H9 (cell line): Measurements from ENCODE around the gene MBP. TPM values are rescaled to one million over a fixed set of nuclear protein-coding genes. Genes with fewer than 3 reads are reported as not detected.

ENCODE experiments used
- DNase-seq: peaks from one replicate; pipeline ENCODE4 v3.0.0-alpha.2; 2017
- H2AFZ ChIP-seq: one replicate; pipeline ENCODE4 v1.6.1; 2013; ENCODE audit warnings: mild to moderate bottlenecking, low read length, control low read depth, moderate library complexity
- H2AK5ac ChIP-seq: 2 replicates; pipeline ENCODE4 v1.6.1; 2013; ENCODE audit warnings: low read length, control low read depth, mixed read lengths; ENCODE audit not compliant: insufficient read length
- H2BK120ac ChIP-seq: one replicate; pipeline ENCODE4 v1.6.1; 2013; ENCODE audit warnings: low read depth, mild to moderate bottlenecking, low read length, control low read depth, inconsistent platforms; ENCODE audit not compliant: poor library complexity, severe bottlenecking
- H2BK12ac ChIP-seq: 2 replicates; pipeline ENCODE4 v1.6.1; 2013; ENCODE audit warnings: low read length, control low read depth, mixed read lengths, low read depth; ENCODE audit not compliant: insufficient read length
- H2BK15ac ChIP-seq: 2 replicates; pipeline ENCODE4 v1.6.1; 2013; ENCODE audit warnings: low read depth, low read length, control low read depth
- H2BK20ac ChIP-seq: one replicate; pipeline ENCODE4 v1.6.1; 2013; ENCODE audit warnings: low read depth, mild to moderate bottlenecking, low read length, control low read depth, inconsistent platforms; ENCODE audit not compliant: poor library complexity, severe bottlenecking
- H2BK5ac ChIP-seq: 2 replicates; pipeline ENCODE4 v1.6.1; 2013; ENCODE audit warnings: low read length, control low read depth, mixed read lengths; ENCODE audit not compliant: insufficient read length
- H3K14ac ChIP-seq: 2 replicates; pipeline ENCODE4 v1.6.1; 2013; ENCODE audit warnings: low read length, control low read depth; ENCODE audit not compliant: insufficient read depth
- H3K18ac ChIP-seq: 2 replicates; pipeline ENCODE4 v1.6.1; 2013; ENCODE audit warnings: low read depth, mild to moderate bottlenecking, mixed read lengths, low read length, control low read depth; ENCODE audit not compliant: insufficient read length
- H3K23ac ChIP-seq: 2 replicates; pipeline ENCODE4 v1.6.1; 2013; ENCODE audit warnings: low read length, control low read depth, mixed read lengths, low read depth; ENCODE audit not compliant: insufficient read length
- H3K23me2 ChIP-seq: 2 replicates; pipeline ENCODE4 v1.6.1; 2013; ENCODE audit warnings: low read depth, mild to moderate bottlenecking, mixed read lengths, low read length, control low read depth; ENCODE audit not compliant: insufficient read length, poor library complexity, severe bottlenecking
- H3K27ac ChIP-seq: 2 replicates; pipeline ENCODE4 v1.5.1; 2013; ENCODE audit warnings: low read length, control low read depth, mixed read lengths, low read depth; ENCODE audit not compliant: insufficient read length
- H3K27me3 ChIP-seq: 2 replicates; pipeline ENCODE4 v1.6.1; 2013; ENCODE audit warnings: low read length, control low read depth, inconsistent platforms; ENCODE audit not compliant: insufficient read depth
- H3K4ac ChIP-seq: 2 replicates; pipeline ENCODE4 v1.6.1; 2013; ENCODE audit warnings: low read depth, mild to moderate bottlenecking, control low read depth, inconsistent platforms, low read length, moderate library complexity
- H3K4me1 ChIP-seq: 2 replicates; pipeline ENCODE4 v1.6.1; 2013; ENCODE audit warnings: low read length, control low read depth, inconsistent platforms; ENCODE audit not compliant: insufficient read depth
- H3K4me2 ChIP-seq: 2 replicates; pipeline ENCODE4 v1.6.1; 2013; ENCODE audit warnings: low read length, control low read depth, mixed read lengths; ENCODE audit not compliant: insufficient read length, insufficient read depth
- H3K56ac ChIP-seq: 2 replicates; pipeline ENCODE4 v1.6.1; 2013; ENCODE audit warnings: low read depth, mild to moderate bottlenecking, mixed read lengths, low read length, control low read depth; ENCODE audit not compliant: insufficient read length
- H3K79me1 ChIP-seq: 2 replicates; pipeline ENCODE4 v1.6.1; 2013; ENCODE audit warnings: low read depth, mild to moderate bottlenecking, moderate library complexity, low read length, control low read depth, inconsistent platforms; ENCODE audit not compliant: insufficient read depth, poor library complexity, severe bottlenecking
- H3K79me2 ChIP-seq: 2 replicates; pipeline ENCODE4 v1.6.1; 2013; ENCODE audit warnings: low read length, control low read depth, inconsistent platforms; ENCODE audit not compliant: insufficient read depth
- H3K9ac ChIP-seq: 2 replicates; pipeline ENCODE4 v1.6.1; 2013; ENCODE audit warnings: low read length, control low read depth, mixed read lengths; ENCODE audit not compliant: insufficient read length; ENCODE audit errors: extremely low read depth
- H3K9me3 ChIP-seq: one replicate; pipeline ENCODE4 v1.6.1; 2013; ENCODE audit warnings: low read depth, low read length, inconsistent platforms; ENCODE audit not compliant: control insufficient read depth
- H3T11ph ChIP-seq: one replicate; pipeline ENCODE4 v1.6.1; 2013; ENCODE audit warnings: mild to moderate bottlenecking, low read length, control low read depth, inconsistent platforms
- H4K20me1 ChIP-seq: one replicate; pipeline ENCODE4 v1.6.1; 2013; ENCODE audit not compliant: control insufficient read depth, insufficient read length, insufficient read depth
- H4K5ac ChIP-seq: 2 replicates; pipeline ENCODE4 v1.6.1; 2013; ENCODE audit warnings: low read depth, mild to moderate bottlenecking, mixed read lengths, low read length, control low read depth; ENCODE audit not compliant: insufficient read length
- H4K8ac ChIP-seq: replicated peaks from 2 replicates; pipeline ENCODE4 v1.6.1; 2013; ENCODE audit warnings: low read length, control low read depth, mixed read lengths, low read depth; ENCODE audit not compliant: insufficient read length
- H4K91ac ChIP-seq: 2 replicates; pipeline ENCODE4 v1.6.1; 2013; ENCODE audit warnings: low read depth, mild to moderate bottlenecking, moderate library complexity, mixed read lengths, low read length, control low read depth; ENCODE audit not compliant: insufficient read length
- H3K27ac Mint-ChIP-seq, 3 experiments: 2 replicates in 2 of 3; 3 replicates in 1 of 3; pipeline ENCODE4 v1.8.0; 2020 to 2021; ENCODE audit warnings: mixed read lengths in 3 of 3, mild to moderate bottlenecking in 1 of 3, moderate library complexity in 1 of 3
- H3K27me3 Mint-ChIP-seq: 2 replicates; pipeline ENCODE4 v1.8.0; 2021; ENCODE audit warnings: low read depth, mild to moderate bottlenecking, moderate library complexity, mixed read lengths
- H3K36me3 Mint-ChIP-seq, 3 experiments: 2 replicates in 2 of 3; 3 replicates in 1 of 3; pipeline ENCODE4 v1.8.0; 2020 to 2021; ENCODE audit warnings: low read depth in 3 of 3, mixed read lengths in 3 of 3; ENCODE audit not compliant: insufficient read depth in 1 of 3
- H3K4me1 Mint-ChIP-seq, 2 experiments: 2 replicates each; pipeline ENCODE4 v1.8.0; 2020; ENCODE audit warnings: mixed read lengths in 2 of 2
- H3K4me3 Mint-ChIP-seq, 2 experiments: 2 replicates in 1 of 2; 3 replicates in 1 of 2; pipeline ENCODE4 v1.8.0; 2020 to 2021; ENCODE audit warnings: mild to moderate bottlenecking in 2 of 2, mixed read lengths in 2 of 2, moderate library complexity in 1 of 2
- H3K9me3 Mint-ChIP-seq, 2 experiments: 2 replicates in 1 of 2; 3 replicates in 1 of 2; pipeline ENCODE4 v1.8.0; 2020; ENCODE audit warnings: mild to moderate bottlenecking in 2 of 2, mixed read lengths in 2 of 2, moderate library complexity in 1 of 2
- CTCF ChIP-seq: fragments of 200-600 bp; sonication (generic); conservative IDR thresholded peaks from 3 replicates; pipeline ENCODE4 v1.8.0; 2021; ENCODE audit warnings: antibody characterized with exemption, mild to moderate bottlenecking
- WGBS: extraction: QIAGEN DNeasy Blood & Tissue Kit; methylation state at CpG from one replicate; pipeline ENCODE4 v1.1.7; 2013; ENCODE audit warnings: missing lambda C conversion rate, low lambda C conversion rate, mixed read lengths; ENCODE audit not compliant: insufficient read length; ENCODE audit errors: extremely low coverage; 5-methylcytosine and 5-hydroxymethylcytosine counted together
- total RNA-seq: library from RNA; stranded (reverse); gene quantifications from 2 replicates; pipeline ENCODE4 v1.2.1, GENCODE V29; 2021

MBP gene
- total RNA-seq, 1 experiment from 2014 or later: 8.6 TPM

GRCh38 chr18:76979111-76979751 is 153.4 kb downstream of the MBP start:
- Histone ChIP-seq H2BK5ac (no peak overlapping the region), H3K27me3 (no peaks in the 10 kb centered on the region), H2BK12ac (no peak overlapping the region), H3K18ac (no peak overlapping the region), H3K79me2 (no peaks in the 10 kb centered on the region), H3T11ph (no peak overlapping the region), H3K23ac (no peak overlapping the region), H4K20me1 (no peaks in the 10 kb centered on the region), H2BK15ac (no peak overlapping the region), H3K4me2 (no peak overlapping the region), H3K4ac (no peak overlapping the region), H2BK20ac (no peak overlapping the region), H3K56ac (no peak overlapping the region), H2AK5ac (no peak overlapping the region), H3K9ac (no peak overlapping the region), H4K8ac (no peak overlapping the region), H4K91ac (no peak overlapping the region), H2AFZ (no peak overlapping the region), H3K14ac (no peak overlapping the region), H3K27ac (no peak overlapping the region), H3K9me3 (no peaks in the 10 kb centered on the region), H3K4me1 (peaks cover 7% of the 10 kb centered on the region), H4K5ac (no peak overlapping the region), H3K79me1 (no peaks in the 10 kb centered on the region), H3K23me2 (no peaks in the 10 kb centered on the region), H2BK120ac (no peak overlapping the region)
- no peaks in the 10 kb centered on the region for H3K9me3 Mint-ChIP-seq
- WGBS: no CpG with 5 or more reads among the region's 31 CpGs
- peaks cover 0 to 6% (median 1%) of the 10 kb centered on the region in 3 experiments; a peak in 3 of 7 replicates for H3K36me3 Mint-ChIP-seq
- TF ChIP-seq CTCF: no peak
- no peak overlapping the region for H3K4me3 Mint-ChIP-seq
- DNase-seq: no peak
- H3K27me3 Mint-ChIP-seq: no peaks in the 10 kb centered on the region
- H3K4me1 Mint-ChIP-seq: peaks cover 49 to 53% of the 10 kb centered on the region in 2 experiments
- peak overlapping the region in 2 of 3 experiments; percentile 75 to 81; a peak in 1 of 7 replicates for H3K27ac Mint-ChIP-seq
